Stimulated activated CD8-positive, alpha-beta memory T cell treated with anti-CD3 and anti-CD28 coated beads, Interleukin-15, amount 100 ng/mL, for 4 hours (primary cell): ENCODE results near the gene DNM2.
"Not testable (repeated sequence)": the region's sequence is repeated elsewhere in the genome, so short reads cannot be mapped to it uniquely, and the experiment has no call there.

ENCODE experiments used
- DNase-seq, 2 donors: peaks; one replicate each; pipeline ENCODE4 v3.0.0-alpha.2; 2020; ENCODE audit warnings: low read depth in 2 of 2

Gene DNM2

DNA sequence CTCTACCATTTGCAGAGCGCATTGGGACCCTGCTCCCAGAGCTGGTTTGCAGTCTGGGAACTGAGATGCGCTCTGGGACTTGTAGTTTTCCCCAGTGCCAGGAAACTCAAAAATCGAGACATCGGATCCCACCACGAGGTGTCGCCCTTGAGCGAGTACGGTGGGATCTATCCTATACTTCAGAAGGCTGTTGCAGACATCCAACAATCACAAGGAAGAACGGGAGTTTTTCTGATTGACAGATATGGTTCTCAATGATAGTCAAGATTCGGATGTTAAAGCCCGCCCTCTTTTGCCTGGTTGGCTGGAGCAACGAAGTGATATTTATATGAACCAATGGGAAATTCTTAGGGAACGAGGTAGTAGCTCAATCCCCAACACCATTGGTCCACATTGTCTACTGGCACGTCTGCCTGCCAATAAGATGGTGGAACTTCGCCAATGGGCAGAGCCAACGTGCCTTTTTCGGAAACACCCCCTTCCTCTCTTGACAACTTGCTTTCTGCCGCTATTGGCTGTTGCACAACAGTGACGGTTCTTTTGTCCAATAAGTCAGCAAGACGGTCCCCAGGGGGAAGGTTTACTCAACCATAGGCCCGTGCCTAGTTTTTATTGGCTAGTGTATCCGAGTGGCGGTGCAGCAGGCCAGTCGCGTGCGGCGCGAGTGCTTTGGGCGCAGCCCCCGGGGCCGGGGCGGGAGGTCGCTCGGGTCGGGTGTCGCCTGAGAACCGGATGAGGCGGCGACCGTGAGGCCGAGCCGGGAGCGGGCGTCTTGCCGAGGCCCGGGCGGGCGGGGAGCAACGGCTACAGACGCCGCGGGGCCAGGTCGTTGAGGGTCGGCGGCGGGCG is at the start of gene DNM2:
Gene DNM2 (plus strand): TSS at position 724 of the 849 bp plus-strand sequence. CDS start 164 bp downstream, outside the sequence.
- peak; percentile 92 to 93 for DNase-seq

DNA sequence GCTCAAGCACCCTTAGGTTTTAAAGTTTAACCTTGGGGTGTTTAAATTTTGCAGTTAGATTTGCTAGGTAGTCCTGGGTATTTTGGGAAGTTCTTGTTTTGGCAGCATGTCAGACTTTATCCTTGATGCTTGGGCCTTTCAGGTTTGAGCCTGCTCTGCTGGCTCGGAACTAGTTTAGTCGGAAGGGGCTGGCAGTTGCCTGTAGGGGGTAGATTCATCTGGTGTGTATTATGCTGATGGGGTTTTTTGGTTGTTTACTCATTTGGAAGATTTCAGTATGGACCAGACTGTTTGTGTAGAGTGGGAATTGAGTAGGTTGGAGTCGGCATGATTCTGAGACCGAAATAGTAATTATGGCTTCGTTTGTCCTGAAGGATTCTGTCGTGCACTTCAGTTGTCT is 48.6 kb upstream of the DNM2 start:
- DNase-seq = no peak

DNA sequence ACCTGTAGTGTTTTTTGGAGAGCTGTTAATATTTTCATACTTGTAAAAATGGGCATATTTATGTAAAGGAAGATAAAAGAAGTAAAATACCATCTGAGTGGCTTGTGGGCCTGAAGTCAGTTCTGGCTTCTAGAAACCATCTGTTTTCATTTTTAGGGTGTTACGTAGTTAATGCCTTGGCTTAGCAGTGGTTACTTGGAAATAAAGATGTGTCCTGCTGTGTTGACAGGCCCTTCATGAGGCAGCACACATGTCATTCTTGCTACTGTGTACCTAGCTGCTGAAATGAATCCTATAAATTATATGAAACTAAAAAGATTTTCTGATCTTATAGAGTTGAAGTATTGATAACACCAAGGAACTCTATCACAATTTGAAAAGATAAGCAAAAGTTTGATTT is 47.7 kb upstream of the DNM2 start:
- DNase-seq = no peak

DNA sequence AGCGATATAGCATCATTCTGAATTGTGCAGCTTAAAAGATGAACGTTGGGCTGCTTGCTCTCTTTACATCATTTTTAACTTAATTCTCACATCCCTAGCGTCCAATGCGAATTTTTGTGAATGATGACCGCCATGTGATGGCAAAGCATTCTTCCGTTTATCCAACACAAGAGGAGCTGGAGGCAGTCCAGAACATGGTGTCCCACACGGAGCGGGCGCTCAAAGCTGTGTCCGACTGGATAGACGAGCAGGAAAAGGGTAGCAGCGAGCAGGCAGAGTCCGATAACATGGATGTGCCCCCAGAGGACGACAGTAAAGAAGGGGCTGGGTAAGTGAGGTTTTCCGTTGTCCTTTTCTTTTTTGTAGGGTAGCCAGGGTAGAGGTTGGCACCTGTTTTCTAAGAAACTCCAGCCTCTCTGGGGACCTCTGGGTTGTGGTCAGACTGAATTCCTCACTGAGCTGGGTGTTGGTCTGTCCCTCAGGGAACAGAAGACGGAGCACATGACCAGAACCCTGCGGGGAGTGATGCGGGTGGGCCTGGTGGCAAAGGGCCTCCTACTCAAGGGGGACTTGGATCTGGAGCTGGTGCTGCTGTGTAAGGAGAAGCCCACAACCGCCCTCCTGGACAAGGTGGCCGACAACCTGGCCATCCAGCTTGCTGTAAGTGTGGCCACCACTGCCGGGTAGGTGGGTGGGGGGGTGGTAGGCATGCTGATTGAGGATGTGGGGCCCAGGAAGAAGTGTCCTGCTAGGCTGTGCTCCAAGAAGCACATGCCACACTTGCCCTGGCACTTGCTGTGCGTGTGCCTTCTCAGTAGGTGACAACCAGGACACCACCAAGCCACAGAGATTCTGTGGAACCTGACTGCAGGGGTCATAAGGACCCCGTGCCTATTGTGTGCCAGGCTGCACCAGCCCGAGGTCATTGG is 46.7 kb upstream of the DNM2 start:
- DNase-seq = no peak

DNA sequence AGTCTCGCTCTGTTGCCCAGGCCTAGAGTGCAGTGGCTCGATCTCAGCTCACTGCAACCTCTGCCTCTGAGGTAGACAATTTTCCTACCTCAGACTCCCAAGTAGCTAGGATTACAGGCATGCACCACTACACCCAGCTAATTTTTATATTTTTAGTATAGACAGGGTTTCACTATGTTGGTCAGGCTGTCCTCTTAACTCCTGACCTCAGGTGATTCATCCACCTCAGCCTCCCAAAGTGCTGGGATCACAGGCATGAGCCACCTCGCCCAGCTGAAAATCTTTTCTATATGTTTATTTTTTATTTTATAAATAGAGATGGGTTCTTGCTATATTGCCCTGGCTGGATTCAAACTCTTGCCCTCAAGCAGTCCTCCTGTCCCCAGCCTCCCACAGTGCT is 46.0 kb upstream of the DNM2 start:
- not testable (repeated sequence) for DNase-seq

DNA sequence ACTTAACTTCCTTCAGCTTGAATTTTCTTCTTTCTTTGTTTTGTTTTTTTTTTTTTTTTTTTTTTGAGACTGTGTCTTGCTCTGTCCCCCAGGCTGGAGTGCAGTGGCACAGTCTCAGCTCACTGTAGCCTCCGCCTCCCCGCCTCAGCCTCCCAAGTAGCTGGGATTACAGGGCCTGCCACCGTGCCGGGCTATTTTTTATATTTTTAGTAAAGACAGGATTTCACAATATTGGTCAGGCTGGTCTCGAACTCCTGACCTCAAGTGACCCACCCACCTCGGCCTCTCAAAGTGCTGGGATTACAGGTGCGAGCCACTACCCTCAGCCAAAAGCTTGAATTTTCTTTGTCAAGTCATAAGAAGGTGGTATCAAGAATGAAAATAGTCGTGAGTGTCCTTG is 42.7 kb upstream of the DNM2 start:
- DNase-seq = not testable (repeated sequence)

DNA sequence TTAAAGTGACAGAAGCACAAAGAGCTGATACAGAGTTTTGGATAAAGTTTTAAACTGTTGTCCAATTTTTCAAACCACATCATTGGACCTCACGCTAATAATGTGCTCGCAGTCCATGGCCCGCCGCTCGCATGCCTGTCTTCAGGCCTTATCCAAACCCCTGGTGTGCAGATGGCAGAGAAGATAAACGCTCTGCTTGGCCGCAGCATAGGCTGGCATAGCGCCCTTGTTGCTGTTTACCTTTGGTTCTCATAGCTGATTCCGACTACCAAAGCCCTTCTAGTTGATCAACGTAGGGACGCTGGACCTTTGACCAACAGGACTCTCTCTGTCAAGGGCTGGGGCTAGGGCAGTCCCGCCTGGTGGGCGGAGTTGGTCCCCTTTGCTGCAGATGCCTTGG is 40.1 kb upstream of the DNM2 start:
- DNase-seq = no peak

DNA sequence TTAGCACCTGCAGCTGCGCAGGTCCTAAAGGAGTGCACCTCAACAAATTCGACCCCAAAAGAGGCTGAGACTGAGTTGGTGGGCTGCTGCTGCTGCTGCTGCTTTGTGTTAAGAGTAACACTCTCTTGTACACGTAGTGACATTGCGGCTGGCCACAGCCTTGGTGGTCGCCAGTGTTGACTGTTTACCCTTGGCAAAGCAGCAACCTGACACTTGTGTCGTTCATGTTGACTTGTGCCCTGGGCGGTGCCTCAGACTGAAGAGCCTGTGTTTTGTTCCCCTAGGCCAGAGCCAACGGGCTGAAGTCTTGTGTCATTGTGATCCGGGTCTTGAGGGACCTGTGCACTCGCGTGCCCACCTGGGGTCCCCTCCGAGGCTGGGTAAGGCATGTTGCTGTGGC is 39.1 kb upstream of the DNM2 start:
- no peak for DNase-seq

DNA sequence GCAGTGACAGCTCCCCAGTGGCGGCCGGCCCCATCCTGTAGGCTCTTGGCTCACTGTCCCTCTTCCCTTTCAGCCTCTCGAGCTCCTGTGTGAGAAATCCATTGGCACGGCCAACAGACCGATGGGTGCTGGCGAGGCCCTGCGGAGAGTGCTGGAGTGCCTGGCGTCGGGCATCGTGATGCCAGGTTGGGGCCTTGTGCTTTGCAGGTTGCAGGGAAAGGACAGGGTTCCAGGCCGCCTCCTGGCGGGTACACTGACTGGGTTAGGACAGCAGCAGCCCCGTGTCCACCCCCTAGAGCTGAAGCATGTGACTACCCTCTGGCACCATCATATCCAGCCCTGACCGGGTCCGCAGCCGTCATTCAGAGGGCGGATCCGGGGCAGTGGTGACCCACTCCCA is 38.1 kb upstream of the DNM2 start:
- DNase-seq = no peak

DNA sequence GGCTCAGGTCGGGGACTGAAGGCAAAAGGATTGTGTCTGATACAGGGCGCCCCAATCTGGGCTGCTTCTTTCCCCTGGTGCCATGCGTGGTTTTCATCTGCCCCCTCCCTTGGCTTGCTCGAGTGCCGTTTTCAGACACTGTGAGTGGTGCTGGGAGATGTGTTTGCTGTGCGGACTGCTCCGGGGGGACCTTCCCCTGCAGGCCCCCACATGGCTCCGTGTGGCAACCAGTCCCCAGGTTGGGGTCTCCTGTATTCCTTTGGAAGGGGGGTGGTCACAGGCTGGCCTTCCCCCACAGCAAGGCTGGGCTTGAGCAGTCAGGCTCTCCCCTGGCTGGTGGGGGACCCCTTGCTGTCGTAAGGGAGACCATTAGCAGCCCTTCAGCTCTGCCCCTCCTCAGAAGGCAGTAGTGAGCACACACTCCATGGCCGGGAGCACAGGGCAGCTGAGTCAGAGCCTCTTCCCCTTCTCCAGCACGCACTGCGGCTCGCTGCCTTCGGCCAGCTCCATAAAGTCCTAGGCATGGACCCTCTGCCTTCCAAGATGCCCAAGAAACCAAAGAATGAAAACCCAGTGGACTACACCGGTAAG is 37.2 kb upstream of the DNM2 start:
- DNase-seq = no peak

DNA sequence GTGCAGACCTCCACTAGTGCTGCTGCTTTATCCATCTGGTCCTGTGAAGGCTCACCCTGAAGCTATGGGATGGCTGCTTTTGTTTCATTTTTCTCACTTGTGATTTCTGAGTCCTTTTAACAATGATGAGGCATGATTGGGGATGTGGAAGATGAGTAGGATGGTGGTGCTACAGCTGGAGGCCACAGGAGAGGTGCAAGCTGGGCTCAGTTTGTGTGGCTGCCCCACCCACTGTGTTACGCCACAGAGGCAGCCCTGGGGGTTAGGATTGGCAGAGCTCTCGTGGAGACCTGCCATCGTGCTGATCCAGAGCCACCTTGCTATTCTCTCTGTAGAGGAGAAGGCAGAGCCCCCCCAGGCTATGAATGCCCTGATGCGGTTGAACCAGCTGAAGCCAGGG is 36.2 kb upstream of the DNM2 start:
- DNase-seq = no peak

DNA sequence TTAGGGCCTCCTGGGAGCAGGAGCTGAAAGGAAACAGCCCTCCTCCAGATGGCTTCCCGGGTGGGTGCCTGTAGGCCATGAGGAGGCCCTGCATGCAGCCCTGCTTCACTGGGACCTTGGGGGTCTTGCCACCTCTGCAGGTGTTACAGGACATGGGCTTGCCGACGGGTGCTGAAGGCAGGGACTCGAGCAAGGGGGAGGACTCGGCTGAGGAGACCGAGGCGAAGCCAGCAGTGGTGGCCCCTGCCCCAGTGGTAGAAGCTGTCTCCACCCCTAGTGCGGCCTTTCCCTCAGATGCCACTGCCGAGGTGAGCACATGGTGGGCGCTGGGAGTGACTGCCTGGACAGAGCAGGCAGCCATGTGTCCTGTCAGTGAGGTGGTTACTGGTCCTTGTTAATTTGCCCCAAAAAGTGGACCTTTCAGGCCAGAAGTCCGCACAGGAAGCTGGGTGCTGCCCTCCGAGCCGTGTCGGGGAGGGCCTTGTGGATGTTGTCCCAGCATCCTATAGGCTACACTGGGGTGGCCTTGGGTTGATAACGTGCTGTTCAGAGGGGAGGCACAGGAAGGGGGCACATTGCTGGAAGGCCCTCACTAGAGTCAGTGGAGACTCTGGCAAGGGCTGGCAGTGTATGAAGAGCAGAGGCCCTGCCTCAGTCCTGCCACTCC is 35.3 kb upstream of the DNM2 start:
- DNase-seq = no peak

DNA sequence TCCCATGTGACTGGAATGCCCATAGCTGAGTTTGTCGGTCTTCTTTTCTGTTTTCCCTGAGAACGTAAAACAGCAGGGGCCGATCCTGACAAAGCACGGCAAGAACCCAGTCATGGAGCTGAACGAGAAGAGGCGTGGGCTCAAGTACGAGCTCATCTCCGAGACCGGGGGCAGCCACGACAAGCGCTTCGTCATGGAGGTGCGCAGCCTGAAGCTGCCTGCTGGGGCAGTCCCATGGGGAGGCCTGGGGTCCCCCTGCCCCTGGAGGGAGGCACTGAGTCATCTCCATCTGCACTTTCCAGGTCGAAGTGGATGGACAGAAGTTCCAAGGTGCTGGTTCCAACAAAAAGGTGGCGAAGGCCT is 34.8 kb upstream of the DNM2 start:
- no peak for DNase-seq

DNA sequence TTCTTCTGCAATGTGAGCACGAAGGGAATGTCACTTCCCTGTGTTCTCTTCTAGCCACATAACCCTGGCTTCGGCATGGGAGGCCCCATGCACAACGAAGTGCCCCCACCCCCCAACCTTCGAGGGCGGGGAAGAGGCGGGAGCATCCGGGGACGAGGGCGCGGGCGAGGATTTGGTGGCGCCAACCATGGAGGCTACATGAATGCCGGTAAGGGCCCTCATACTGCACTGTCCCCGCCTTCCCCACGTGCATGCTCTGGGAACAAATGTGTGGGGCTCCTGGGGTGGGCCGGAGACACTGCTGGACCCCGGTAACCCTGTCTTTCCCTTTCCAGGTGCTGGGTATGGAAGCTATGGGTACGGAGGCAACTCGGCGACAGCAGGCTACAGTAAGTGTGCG is 34.3 kb upstream of the DNM2 start:
- DNase-seq = no peak

DNA sequence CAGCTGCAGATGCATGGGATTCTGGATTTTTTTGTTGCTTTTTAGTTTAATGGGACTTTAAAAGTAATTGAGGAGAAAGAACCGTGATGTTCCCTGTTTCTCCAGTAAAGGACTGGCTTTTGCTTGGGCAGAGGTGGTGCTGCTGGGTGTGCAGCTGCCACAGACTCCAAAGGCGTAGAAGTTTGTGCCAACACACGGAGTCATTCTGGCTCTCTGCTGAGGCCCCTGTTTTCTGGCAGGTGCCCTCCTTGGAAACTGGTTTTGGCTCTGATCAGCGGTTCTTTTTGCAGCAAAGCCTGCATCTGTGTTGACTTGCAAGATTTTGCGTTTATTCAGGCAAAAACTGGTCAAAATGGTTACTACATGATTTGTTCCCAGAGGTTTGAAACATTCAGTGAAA is 32.7 kb upstream of the DNM2 start:
- DNase-seq = no peak

DNA sequence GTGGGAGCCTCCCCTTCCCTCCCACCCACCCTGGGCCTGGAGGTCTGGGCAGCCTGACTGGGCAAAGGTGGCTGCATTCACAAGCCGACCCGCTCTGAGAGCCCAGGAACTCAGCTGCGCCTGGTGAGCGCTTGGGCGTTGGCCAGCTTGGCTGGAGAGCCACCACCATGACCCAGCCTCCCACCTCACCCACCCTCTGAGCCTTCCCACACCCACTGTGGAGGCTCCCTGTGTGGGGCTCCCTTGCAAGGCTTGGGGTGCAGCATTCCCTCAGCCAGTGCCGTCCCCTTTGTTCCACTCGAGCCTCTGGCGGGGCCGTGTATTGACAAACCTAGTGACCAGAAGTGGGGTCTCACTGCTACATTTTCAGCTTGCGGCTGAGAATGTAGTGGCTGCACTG is 31.7 kb upstream of the DNM2 start:
- no peak for DNase-seq

DNA sequence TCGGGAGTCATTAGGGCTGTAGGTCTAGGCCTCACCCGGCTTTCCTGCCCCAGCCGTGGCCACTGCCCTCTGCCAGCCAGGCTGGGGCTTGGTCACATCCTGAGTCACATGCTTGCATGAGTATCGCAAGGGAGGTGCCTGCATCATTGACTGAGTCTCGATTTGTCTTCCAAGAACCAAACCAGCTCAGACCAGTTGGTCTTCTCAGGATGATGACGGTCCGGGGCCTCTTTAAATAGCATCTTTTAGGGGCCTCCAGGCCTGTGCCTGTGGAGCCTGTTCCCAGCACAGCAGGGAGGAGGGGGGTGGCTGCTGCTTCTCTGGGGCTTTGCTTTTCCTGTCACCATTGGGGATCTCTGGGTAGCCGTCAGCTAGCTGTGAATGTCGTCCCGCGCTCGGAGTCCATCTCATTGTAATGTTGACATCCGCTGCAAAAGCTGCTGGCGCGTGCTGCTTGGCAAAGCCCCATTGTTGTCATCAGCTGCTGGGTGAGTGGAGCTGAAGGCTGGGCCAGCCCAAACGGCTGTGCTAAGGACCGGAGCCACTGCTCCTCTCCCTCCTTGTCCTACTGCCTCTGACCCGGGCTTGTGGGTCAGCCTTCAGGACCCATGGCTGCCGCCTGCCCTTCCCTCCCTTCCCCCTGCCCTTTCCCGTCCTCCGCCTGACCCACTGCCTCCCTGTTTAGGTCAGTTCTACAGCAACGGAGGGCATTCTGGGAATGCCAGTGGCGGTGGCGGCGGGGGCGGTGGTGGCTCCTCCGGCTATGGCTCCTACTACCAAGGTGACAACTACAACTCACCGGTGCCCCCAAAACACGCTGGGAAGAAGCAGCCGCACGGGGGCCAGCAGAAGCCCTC is 31.0 kb upstream of the DNM2 start:
- DNase-seq = no peak

DNA sequence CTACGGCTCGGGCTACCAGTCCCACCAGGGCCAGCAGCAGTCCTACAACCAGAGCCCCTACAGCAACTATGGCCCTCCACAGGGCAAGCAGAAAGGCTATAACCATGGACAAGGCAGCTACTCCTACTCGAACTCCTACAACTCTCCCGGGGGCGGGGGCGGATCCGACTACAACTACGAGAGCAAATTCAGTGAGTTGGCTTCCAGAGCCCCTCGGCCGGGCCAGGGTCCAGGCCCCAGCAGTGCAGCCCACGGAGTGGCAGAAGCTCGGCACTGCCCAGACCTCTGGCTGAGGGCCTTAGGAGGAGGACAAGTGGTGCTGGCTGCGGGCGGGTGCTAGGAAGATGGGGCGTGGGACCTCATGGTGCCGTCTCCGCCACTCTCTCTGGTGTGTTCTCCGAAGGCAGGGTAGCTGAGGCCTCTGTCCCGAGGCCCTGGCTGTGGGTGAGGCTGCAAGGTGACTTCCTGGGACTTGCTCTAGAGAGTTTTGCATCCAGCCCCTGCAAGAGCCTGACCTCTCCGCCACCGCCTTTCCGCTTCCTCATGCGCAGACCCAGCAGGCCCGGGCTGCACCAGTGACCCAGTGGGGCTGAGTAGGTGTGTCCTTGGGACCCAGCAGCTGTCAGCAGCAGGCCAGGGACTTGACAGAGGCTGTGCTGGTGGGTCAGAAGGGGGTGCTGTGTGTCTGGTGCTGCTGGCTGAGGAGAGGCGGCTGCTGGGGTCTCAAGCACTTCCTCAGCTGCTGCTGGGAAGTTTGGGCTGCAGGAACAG is 30.2 kb upstream of the DNM2 start:
- no peak for DNase-seq

DNA sequence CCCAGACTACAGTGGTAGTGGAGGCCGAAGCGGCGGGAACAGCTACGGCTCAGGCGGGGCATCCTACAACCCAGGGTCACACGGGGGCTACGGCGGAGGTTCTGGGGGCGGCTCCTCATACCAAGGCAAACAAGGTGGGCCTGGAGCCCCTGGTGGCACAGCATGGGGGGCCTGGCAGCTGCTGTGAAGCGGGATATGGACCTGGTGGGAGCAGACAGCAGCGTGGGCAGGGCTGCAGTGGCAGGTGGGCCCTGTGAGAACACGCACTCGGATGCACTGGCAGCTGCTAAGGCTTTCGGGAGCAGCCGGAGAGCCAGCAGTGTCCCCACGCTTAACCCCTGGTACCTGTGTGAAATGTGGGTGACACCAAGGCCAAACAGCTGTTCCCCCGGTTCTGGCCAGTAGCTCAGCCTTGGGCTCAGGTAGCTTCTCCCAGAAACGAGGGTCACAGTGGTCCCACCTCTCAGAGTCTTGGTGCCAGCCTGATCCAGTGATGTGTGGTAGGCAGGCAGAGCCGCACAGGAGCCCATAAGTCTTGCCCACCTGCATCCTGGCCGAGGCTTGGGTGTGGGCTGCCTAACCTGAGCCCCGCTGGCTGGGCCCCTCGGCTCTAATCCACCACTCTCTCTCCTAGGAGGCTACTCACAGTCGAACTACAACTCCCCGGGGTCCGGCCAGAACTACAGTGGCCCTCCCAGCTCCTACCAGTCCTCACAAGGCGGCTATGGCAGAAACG is 29.2 kb upstream of the DNM2 start:
- DNase-seq = no peak
